Stomach (tissue), 9 donors: ENCODE data around the gene SRL. TPM values are rescaled to one million over a fixed set of nuclear protein-coding genes. Genes with fewer than 3 reads are reported as not detected.

Experiments used
- DNase-seq, 2 donors: peaks; one replicate each; pipeline versions ENCODE4 v3.0.0 to v3.0.0-alpha.2; 2013 to 2019
- H3K27ac ChIP-seq, 5 donors: fragments of 200-600 bp in 4 of 5; sonication (generic) in 4 of 5; one replicate each; pipeline ENCODE4 v1.5.1; 2013 to 2019; ENCODE audit warnings: mild to moderate bottlenecking in 1 of 5, moderate library complexity in 1 of 5
- H3K27me3 ChIP-seq, 3 donors: fragments of 200-600 bp; sonication (generic); one replicate each; pipeline ENCODE4 v1.5.1; 2017 to 2019; ENCODE audit warnings: mixed run types in 1 of 3
- H3K36me3 ChIP-seq, 4 donors: fragments of 200-600 bp; sonication (generic); 1 replicate in 3 of 4; 2 replicates in 1 of 4; pipeline ENCODE4 v1.5.1; 2016 to 2019
- H3K4me1 ChIP-seq, 4 donors: fragments of 200-600 bp; sonication (generic); one replicate each; pipeline ENCODE4 v1.5.1; 2016 to 2019
- H3K4me3 ChIP-seq, 4 donors: fragments of 200-600 bp; sonication (generic) in 3 of 4; one replicate each; pipeline ENCODE4 v1.5.1; 2016 to 2019; ENCODE audit warnings: mild to moderate bottlenecking in 1 of 4
- H3K9me3 ChIP-seq, 4 donors: fragments of 200-600 bp; sonication (generic); one replicate each; pipeline ENCODE4 v1.5.1; 2016 to 2019
- EP300 ChIP-seq: sonication (generic); formaldehyde crosslinking; IDR thresholded peaks from one replicate; pipeline ENCODE4 v1.6.1; 2017; ENCODE audit warnings: antibody characterized with exemption
- POLR2A ChIP-seq, 4 donors: fragments of 450-650 bp; IDR thresholded peaks; one replicate each; pipeline ENCODE4 v1.6.1; 2016; ENCODE audit warnings: antibody characterized with exemption in 4 of 4, control low read depth in 2 of 4, mild to moderate bottlenecking in 1 of 4, moderate library complexity in 1 of 4
- POLR2AphosphoS5 ChIP-seq, 3 donors: sonication (generic); formaldehyde crosslinking; IDR thresholded peaks; one replicate each; pipeline ENCODE4 v1.6.1; 2016; ENCODE audit warnings: antibody characterized with exemption in 3 of 3
- WGBS, 5 donors: extraction: QIAGEN DNeasy Blood & Tissue Kit in 3 of 5; methylation state at CpG; one replicate each; pipeline versions ENCODE4 v1.1.5 to v1.1.7; 2013 to 2018; 5-methylcytosine and 5-hydroxymethylcytosine counted together
- intact Hi-C: fragments of 100-400 bp; cut with DNase I; formaldehyde crosslinking; loops from one replicate; pipeline ENCODE4 v1.15.1; 2023; ENCODE audit warnings: low total_unique reads
- polyA plus RNA-seq, 3 donors: library from polyadenylated mRNA; stranded (reverse); fragments of 200-250 nt; gene quantifications; one replicate each; pipeline ENCODE4 v1.2.3, GENCODE V29; 2013
- total RNA-seq, 5 donors: library from RNA; depleted of rRNA; stranded (reverse); fragments of >200 nt; gene quantifications; one replicate each; pipeline versions ENCODE4 v1.1.0 to v1.2.3, GENCODE V29; 2014 to 2016
- TF ChIP-seq, protein P1 (sequence below), 7 experiments: fragments of 450-650 bp in 4 of 7; fragments of 200-600 bp in 3 of 7; sonication (generic) in 3 of 7; IDR thresholded peaks; one replicate each; pipeline ENCODE4 v1.5.1; 2016 to 2019; ENCODE audit warnings: antibody characterized with exemption in 7 of 7, control low read depth in 2 of 7, mild to moderate bottlenecking in 1 of 7
- donor health status: healthy with polysubstance abuse.
- donor health status: Bipolar disorder and iron deficiency.
- donor health status: healthy.

SRL gene
- total and polyA plus RNA-seq, 8 donors = 0.31 to 1.5 (median 0.65) TPM; not detected in 4

DNA sequence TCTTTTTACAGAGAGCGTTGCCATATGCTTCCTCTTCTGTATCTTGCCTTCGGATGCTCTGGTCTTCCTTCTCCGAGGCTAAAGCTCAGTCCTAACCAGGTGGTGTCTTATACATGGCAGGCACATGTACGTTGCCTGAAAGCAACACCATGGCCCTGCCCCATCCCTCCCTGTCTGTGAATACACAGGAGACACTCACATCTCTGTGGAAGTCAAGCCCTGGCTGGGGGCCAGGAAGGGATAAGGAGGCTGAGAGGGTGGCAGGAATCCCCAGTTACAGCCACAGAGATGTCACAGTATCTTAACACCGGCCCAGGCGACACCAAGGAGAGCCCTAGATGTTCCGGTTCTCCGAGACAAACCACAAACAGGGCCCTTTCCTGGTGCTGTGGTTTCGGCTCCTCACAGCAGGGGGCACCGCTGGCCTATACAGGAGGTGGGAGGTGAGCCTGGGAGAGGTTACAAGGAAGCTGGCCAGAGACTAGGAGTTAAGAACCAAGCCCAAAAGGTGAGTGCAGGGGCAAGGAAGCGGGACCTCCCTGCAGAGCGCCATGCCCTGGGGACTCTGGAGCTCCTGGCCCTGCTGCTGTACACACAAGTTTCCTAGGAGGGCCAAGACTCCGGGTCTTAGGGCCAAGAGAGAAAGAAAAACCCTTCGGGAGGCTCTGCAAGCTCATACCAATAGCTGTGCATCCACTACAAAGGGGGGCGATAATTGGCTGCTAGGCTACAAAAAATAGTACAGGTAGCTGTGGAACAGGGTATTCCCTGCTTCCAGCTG is 41.7 kb downstream of the SRL start:
- Histone ChIP-seq H3K27ac (no peak overlapping the region), H3K36me3 (no peaks in the 10 kb centered on the region), H3K9me3 (no peaks in the 10 kb centered on the region), H3K4me3 (no peak overlapping the region), H3K4me1 (peaks cover 0 to 10% (median 4%) of the 10 kb centered on the region in 4 donors), H3K27me3 (no peaks in the 10 kb centered on the region)
- WGBS, 5 donors = 31 to 41% (median 34%) methylated on average over 12 to 15 of the region's 15 CpGs
- TF ChIP-seq, protein P1, sequence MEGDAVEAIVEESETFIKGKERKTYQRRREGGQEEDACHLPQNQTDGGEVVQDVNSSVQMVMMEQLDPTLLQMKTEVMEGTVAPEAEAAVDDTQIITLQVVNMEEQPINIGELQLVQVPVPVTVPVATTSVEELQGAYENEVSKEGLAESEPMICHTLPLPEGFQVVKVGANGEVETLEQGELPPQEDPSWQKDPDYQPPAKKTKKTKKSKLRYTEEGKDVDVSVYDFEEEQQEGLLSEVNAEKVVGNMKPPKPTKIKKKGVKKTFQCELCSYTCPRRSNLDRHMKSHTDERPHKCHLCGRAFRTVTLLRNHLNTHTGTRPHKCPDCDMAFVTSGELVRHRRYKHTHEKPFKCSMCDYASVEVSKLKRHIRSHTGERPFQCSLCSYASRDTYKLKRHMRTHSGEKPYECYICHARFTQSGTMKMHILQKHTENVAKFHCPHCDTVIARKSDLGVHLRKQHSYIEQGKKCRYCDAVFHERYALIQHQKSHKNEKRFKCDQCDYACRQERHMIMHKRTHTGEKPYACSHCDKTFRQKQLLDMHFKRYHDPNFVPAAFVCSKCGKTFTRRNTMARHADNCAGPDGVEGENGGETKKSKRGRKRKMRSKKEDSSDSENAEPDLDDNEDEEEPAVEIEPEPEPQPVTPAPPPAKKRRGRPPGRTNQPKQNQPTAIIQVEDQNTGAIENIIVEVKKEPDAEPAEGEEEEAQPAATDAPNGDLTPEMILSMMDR (IDR thresholded peaks at IDR 0.05) = peak in 5 of 7 experiments; percentile 53 to 77 (median 75)
- TF ChIP-seq POLR2AphosphoS5 (IDR thresholded peaks at IDR 0.05) = peak in 1 of 3 donors; percentile 60
- no peak for TF ChIP-seq EP300
- intact Hi-C loops = loop anchor here (5.0 kb wide), 1 partner anchor 127 kb away; no protein-coding TSS in a partner anchor
- DNase-seq = peak; percentile 81 to 86

DNA sequence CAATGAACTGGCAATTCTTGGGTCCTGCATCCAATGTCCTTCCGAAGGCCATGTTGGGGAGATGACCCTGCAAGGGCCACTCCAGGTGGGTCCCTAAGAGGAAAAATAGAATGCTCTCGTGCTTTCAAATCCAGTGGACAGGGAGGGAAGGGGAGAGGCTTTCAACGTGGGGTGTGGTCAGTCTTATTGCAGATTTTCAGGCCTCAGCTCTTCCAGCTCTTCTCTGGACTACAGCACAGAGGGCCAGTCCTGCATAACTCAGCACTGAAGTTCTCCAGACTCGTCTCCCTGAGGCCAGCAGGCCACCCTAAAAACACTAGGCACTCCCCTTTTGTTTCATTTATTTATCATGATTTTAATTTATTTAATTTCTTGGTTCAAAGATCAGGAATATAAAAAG is 43.1 kb downstream of the SRL start:
- Histone ChIP-seq H3K27ac (no peak overlapping the region), H3K4me3 (no peak overlapping the region), H3K9me3 (no peaks in the 10 kb centered on the region), H3K27me3 (no peaks in the 10 kb centered on the region), H3K36me3 (no peaks in the 10 kb centered on the region), H3K4me1 (peaks cover 0 to 10% (median 4%) of the 10 kb centered on the region in 4 donors)
- DNase-seq = no peak
- 56 to 67% (median 59%) methylated on average over 4 of the region's 4 CpGs for whole genome bisulfite sequencing, 5 donors
- intact Hi-C loops = no loop called here
- no peak for TF ChIP-seq POLR2AphosphoS5 (IDR thresholded peaks at IDR 0.05)
- TF ChIP-seq, protein P1 (IDR thresholded peaks at IDR 0.05) = no peak
- TF ChIP-seq EP300 = no peak
- TF ChIP-seq POLR2A (IDR thresholded peaks at IDR 0.05) = no peak

DNA sequence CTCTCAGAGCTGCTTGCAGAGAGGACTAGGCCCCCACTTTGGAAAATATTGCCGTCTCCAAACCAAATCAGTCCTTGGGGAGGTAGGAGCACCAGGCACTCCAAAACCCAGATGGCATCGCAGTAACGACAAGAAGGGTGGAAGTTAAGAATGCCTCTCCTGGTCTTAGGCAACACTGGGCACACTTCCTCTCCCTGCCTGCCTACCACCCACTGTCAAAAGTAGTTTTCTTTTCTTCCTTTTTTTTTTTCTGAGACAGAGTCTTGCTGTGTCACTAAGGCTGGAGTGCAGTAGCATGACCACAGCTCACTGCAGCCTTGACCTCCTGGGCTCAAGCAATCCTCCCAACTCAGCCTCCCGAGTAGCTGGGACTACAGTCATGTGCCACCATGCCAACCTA is 47.2 kb downstream of the SRL start:
- WGBS, 5 donors = 71 to 90% (median 87%) methylated on average over 4 of the region's 4 CpGs

GRCh38 chr16:4193920-4194319 is 48.0 kb downstream of the SRL start:
- WGBS, 5 donors = 78 to 95% (median 85%) methylated on average over 1 of the region's 1 CpG
- DNase-seq = no peak
- TF ChIP-seq EP300 = no peak
- no peak for TF ChIP-seq POLR2A (IDR thresholded peaks at IDR 0.05)
- TF ChIP-seq, protein P1 (IDR thresholded peaks at IDR 0.05) = no peak
- no peak for TF ChIP-seq POLR2AphosphoS5 (IDR thresholded peaks at IDR 0.05)
- Histone ChIP-seq H3K27ac (no peak overlapping the region), H3K4me1 (no peaks in the 10 kb centered on the region), H3K9me3 (no peaks in the 10 kb centered on the region), H3K27me3 (no peaks in the 10 kb centered on the region), H3K36me3 (no peaks in the 10 kb centered on the region), H3K4me3 (no peak overlapping the region)
- intact Hi-C loops = no loop called here

More for the DNA sequence above, 47.2 kb downstream of the SRL start:
- H3K27me3 ChIP-seq = no peaks in the 10 kb centered on the region
- H3K27ac ChIP-seq = no peak overlapping the region
- no peaks in the 10 kb centered on the region for H3K36me3 ChIP-seq
- no peak overlapping the region for H3K4me3 ChIP-seq
- no peak for TF ChIP-seq POLR2AphosphoS5 (IDR thresholded peaks at IDR 0.05)
- TF ChIP-seq, protein P1 (IDR thresholded peaks at IDR 0.05) = no peak
- no peak for TF ChIP-seq POLR2A (IDR thresholded peaks at IDR 0.05)
- no peak for TF ChIP-seq EP300
- DNase-seq = no peak
- H3K9me3 ChIP-seq = no peaks in the 10 kb centered on the region
- intact Hi-C loops = no loop called here
- no peaks in the 10 kb centered on the region for H3K4me1 ChIP-seq
